Fibroblast of villous mesenchyme (primary cell): ENCODE measurements around the gene TMPRSS9. TPM values are rescaled to one million over a fixed set of nuclear protein-coding genes. Genes with fewer than 3 reads are reported as not detected.

Source experiments
- DNase-seq: peaks from one replicate; pipeline ENCODE4 v3.0.0-alpha.2; 2010; ENCODE audit warnings: low read depth
- H3K4me3 ChIP-seq: 2 replicates; pipeline ENCODE4 v1.5.1; 2011; ENCODE audit warnings: low read depth, mild to moderate bottlenecking, low read length
- total RNA-seq: library from RNA; depleted of rRNA; stranded (reverse); fragments of >200 nt; gene quantifications from 2 replicates; pipeline ENCODE4 v1.2.3, GENCODE V29; 2012
- TF ChIP-seq, protein P1 (sequence below): IDR thresholded peaks from 2 replicates; pipeline ENCODE4 v1.5.1; 2012; ENCODE audit warnings: low read depth, mild to moderate bottlenecking, low read length; ENCODE audit not compliant: insufficient read depth

The TMPRSS9 gene
- total RNA-seq, 1 donor: not detected

DNA sequence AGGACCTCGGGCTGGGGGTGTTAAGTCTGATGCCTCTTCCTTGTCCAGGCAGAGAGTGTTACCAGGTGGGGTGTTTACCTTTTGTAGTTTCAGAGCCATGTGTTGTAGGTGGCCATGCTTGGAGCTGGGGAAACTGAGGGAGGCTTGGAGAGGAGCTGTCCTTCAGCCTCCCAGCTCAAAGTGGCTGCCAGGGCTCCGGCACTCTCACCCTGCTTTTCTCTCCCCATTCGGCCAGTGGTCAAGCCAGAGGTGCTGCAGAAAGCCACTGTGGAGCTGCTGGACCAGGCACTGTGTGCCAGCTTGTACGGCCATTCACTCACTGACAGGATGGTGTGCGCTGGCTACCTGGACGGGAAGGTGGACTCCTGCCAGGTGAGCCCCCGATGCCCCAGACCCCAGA lies 50.0 kb downstream of the TMPRSS9 start:
- DNase-seq: no peak
- TF ChIP-seq, protein P1, sequence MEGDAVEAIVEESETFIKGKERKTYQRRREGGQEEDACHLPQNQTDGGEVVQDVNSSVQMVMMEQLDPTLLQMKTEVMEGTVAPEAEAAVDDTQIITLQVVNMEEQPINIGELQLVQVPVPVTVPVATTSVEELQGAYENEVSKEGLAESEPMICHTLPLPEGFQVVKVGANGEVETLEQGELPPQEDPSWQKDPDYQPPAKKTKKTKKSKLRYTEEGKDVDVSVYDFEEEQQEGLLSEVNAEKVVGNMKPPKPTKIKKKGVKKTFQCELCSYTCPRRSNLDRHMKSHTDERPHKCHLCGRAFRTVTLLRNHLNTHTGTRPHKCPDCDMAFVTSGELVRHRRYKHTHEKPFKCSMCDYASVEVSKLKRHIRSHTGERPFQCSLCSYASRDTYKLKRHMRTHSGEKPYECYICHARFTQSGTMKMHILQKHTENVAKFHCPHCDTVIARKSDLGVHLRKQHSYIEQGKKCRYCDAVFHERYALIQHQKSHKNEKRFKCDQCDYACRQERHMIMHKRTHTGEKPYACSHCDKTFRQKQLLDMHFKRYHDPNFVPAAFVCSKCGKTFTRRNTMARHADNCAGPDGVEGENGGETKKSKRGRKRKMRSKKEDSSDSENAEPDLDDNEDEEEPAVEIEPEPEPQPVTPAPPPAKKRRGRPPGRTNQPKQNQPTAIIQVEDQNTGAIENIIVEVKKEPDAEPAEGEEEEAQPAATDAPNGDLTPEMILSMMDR: no peak
- no peak overlapping the region for H3K4me3 ChIP-seq

DNA sequence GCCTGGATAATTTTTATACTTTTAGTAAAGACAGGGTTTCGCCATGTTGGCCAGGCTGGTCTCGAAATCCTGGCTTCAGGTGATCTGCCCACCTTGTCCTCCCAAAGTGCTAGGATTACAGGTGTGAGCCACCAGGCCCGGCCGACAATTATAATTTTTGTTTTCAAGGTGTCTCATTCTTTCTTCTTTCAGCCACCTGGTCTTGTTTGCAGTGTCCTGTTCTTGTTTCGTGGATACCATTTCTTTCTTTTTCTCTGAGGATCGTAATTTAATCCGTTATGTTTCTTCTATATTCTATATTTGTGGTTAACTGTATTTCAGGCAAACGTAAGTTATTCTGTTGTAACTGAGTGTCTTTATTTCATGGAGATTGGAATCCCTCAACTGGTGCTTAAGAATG lies 51.6 kb downstream of the TMPRSS9 start:
- no peak for DNase-seq
- TF ChIP-seq, protein P1: no peak
- no peak overlapping the region for H3K4me3 ChIP-seq

GRCh38 chr19:2412449-2412848 lies 52.4 kb downstream of the TMPRSS9 start:
- DNase-seq: no peak
- H3K4me3 ChIP-seq: no peak overlapping the region
- TF ChIP-seq, protein P1: no peak

- no peak overlapping the region for H3K4me3 ChIP-seq
- DNase-seq: no peak
- TF ChIP-seq, protein P1: no peak
Observed at GRCh38 chr19:2413159-2413558, 53.1 kb downstream of the TMPRSS9 start.

GRCh38 chr19:2413629-2414028 lies 53.6 kb downstream of the TMPRSS9 start:
- no peak for DNase-seq
- TF ChIP-seq, protein P1: no peak
- H3K4me3 ChIP-seq: no peak overlapping the region

- H3K4me3 ChIP-seq: no peak overlapping the region
- DNase-seq: no peak
- TF ChIP-seq, protein P1: no peak
Observed at GRCh38 chr19:2415281-2415972, 55.4 kb downstream of the TMPRSS9 start.

DNA sequence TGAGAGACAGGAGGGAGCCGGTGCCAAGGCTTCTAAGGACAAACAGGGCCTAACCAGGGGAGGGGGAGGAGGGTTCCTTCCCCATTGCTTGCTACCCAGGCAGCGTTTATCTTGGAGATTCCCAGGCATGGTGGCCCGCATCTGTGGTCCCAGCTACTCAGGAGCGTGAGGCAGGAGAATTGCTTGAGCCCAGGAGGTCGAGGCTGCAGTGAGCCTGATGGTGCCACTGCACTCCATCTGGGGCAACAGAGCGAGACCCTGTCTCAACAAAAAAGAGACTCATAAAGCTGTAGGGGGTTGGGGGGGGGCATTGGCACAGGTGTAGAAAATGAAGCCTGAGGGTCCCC lies 55.9 kb downstream of the TMPRSS9 start:
- TF ChIP-seq, protein P1: no peak
- no peak for DNase-seq
- H3K4me3 ChIP-seq: no peak overlapping the region
